GM12878 (cell line): ENCODE results near the gene RCL1.

Source experiments
- ATF3 ChIP-seq: IDR thresholded peaks from 2 replicates; pipeline ENCODE4 v1.6.1; 2011; ENCODE audit warnings: low read depth, mild to moderate bottlenecking, low read length, moderate library complexity, borderline replicate concordance; ENCODE audit errors: extremely low read depth
- NR2C2 ChIP-seq: IDR thresholded peaks from 2 replicates; pipeline ENCODE4 v1.6.1; 2011; ENCODE audit warnings: borderline replicate concordance, low read depth; ENCODE audit not compliant: control insufficient read depth, insufficient read length
- TAF1 ChIP-seq: IDR thresholded peaks from 2 replicates; pipeline ENCODE4 v1.6.1; 2011; ENCODE audit warnings: mild to moderate bottlenecking, low read depth, low read length, borderline replicate concordance

DNA sequence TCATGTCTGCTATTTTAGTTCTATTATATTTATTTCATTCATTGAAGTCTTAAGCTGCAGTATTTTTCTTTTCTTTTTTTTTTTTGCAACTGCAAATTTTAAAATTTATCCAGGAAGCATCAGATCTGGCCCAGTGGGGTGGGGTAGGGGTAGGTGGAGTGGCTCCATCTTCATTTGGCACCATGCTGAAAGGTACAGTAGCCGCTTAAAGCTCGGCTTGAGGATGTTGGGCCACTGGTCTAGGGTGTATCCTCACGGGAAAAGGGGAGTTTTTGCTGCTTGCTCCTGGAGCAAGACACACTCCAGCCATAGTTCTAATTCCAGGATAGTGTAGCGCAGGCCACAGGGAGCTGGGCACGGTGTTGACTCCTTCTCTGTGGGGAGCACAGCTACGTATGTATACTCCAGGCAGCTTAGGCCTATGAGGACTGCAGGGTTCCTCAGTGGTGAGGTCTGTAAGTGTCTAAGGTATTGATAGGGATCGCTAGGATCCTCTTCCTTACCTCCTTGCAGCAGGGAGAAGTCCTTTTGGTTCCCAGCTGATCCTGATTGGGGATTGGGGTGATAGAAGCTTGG is 22.7 kb downstream of the RCL1 start:
- TF ChIP-seq TAF1 (no peak), ATF3 (no peak), NR2C2 (no peak)
